Karpas-422 (cell line): ENCODE data around the gene CLK3. TPM values are rescaled to one million over a fixed set of nuclear protein-coding genes. Genes with fewer than 3 reads are reported as not detected.

ENCODE experiments used
- DNase-seq: peaks from one replicate; pipeline ENCODE4 v3.0.0-alpha.2; 2015
- H2AFZ ChIP-seq: fragments of 200-600 bp; sonication (generic); 2 replicates; pipeline ENCODE4 v1.6.1; 2014; ENCODE audit warnings: antibody characterized with exemption, low read length, mixed read lengths
- H3K27ac ChIP-seq: fragments of 200-600 bp; sonication (generic); 2 replicates; pipeline ENCODE4 v1.5.1; 2014; ENCODE audit warnings: mild to moderate bottlenecking, low read length, moderate library complexity
- H3K27me3 ChIP-seq: fragments of 200-600 bp; sonication (generic); 2 replicates; pipeline ENCODE4 v1.6.1; 2014; ENCODE audit warnings: low read length, mixed read lengths
- H3K36me3 ChIP-seq: fragments of 200-600 bp; sonication (generic); 2 replicates; pipeline ENCODE4 v1.6.1; 2014; ENCODE audit warnings: low read length, mixed read lengths; ENCODE audit not compliant: insufficient read depth
- H3K4me1 ChIP-seq: fragments of 200-600 bp; sonication (generic); 2 replicates; pipeline ENCODE4 v1.6.1; 2014; ENCODE audit warnings: mild to moderate bottlenecking, low read length, mixed read lengths
- H3K4me2 ChIP-seq: fragments of 200-600 bp; sonication (generic); 2 replicates; pipeline ENCODE4 v1.6.1; 2014; ENCODE audit warnings: low read length, low read depth, mild to moderate bottlenecking; ENCODE audit not compliant: poor library complexity, severe bottlenecking
- H3K4me3 ChIP-seq: fragments of 200-600 bp; sonication (generic); 2 replicates; pipeline ENCODE4 v1.5.1; 2014; ENCODE audit warnings: mild to moderate bottlenecking, antibody characterized with exemption, low read length, mixed read lengths
- H3K79me2 ChIP-seq: fragments of 200-600 bp; sonication (generic); 2 replicates; pipeline ENCODE4 v1.6.1; 2014; ENCODE audit warnings: mild to moderate bottlenecking, low read length, mixed read lengths
- H3K9ac ChIP-seq: fragments of 200-600 bp; sonication (generic); 2 replicates; pipeline ENCODE4 v1.6.0; 2014; ENCODE audit warnings: low read length
- H3K9me2 ChIP-seq: fragments of 200-600 bp; sonication (generic), shearing (Covaris generic); replicated peaks from 2 replicates; pipeline ENCODE4 v1.6.0; 2014; ENCODE audit warnings: mild to moderate bottlenecking, low read length, moderate library complexity; ENCODE audit not compliant: insufficient read depth
- H3K9me3 ChIP-seq: fragments of 300-700, 200-600 bp; sonication (generic); 2 replicates; pipeline ENCODE4 v1.6.1; 2014; ENCODE audit warnings: low read length, mixed read lengths
- H4K20me1 ChIP-seq: fragments of 200-600 bp; sonication (generic); 2 replicates; pipeline ENCODE4 v1.6.1; 2014; ENCODE audit warnings: mild to moderate bottlenecking, antibody characterized with exemption, low read length, low read depth; ENCODE audit not compliant: insufficient read depth
- total RNA-seq: library from RNA; depleted of rRNA; stranded (reverse); fragments of >200 nt; shearing (Covaris generic); gene quantifications from 2 replicates; pipeline ENCODE4 v1.2.3, GENCODE V29; 2014; ENCODE audit warnings: low replicate concordance

CLK3 gene
- total RNA-seq, 1 experiment from 2014 or later = 114 TPM

DNA sequence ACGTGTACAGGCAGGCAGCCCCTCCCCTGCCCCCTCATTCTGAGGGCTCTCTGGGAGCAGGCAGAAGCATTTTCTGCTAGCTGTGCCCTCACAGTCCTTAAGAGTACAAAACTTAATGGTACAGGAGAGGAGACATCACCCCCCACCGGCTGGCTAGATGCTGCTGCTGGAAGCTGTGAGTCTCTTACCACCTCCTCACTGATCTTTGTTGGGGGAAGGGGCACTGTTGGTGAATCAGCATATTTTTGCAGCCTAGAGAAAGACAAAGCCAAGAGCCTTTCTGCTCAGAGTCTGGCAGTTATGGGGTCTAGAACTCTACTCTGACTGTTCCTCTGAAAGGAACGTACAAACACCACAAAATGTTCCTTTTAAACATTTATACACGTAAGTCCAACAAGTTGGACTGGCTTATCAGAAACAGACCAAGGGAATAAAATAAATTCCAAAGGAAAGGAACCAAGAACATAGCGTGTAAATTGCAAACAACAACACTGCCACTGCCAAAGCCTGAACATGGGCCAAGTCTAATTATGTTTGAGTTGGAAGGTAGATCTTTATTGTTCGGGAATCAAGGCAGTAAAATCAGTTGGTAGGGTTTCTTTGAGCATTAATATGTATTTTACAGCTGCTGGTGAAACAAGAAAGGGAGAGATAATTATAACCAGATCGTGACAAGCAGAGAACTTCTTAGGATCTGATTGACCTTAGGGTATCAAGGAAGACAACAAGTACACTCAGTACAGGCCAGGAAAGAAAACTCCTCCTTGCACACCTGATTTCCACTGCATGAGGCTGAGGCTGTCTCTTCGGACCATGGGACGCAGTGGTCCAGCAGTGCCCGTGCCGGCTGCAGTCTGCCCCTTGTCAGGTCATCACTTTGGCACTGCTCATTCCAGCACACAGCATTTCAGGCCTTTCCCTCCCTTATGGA, 27.4 kb downstream of the CLK3 start:
- no peak overlapping the region for H3K4me3 ChIP-seq
- peaks cover 3% of the 10 kb centered on the region; the same call in 1 of the 2 replicates for H4K20me1 ChIP-seq
- no peaks in the 10 kb centered on the region for H3K27me3 ChIP-seq
- H3K9me2 ChIP-seq = no peaks in the 10 kb centered on the region
- no peak for DNase-seq
- H3K79me2 ChIP-seq = peaks cover 67% of the 10 kb centered on the region
- no peaks in the 10 kb centered on the region for H3K9me3 ChIP-seq
- H3K4me2 ChIP-seq = no peak overlapping the region
- no peak overlapping the region for H3K9ac ChIP-seq
- H3K36me3 ChIP-seq = no peaks in the 10 kb centered on the region; the same call in 1 of the 2 replicates
- no peaks in the 10 kb centered on the region for H3K4me1 ChIP-seq
- no peak overlapping the region for H2AFZ ChIP-seq
- no peak overlapping the region for H3K27ac ChIP-seq

DNA sequence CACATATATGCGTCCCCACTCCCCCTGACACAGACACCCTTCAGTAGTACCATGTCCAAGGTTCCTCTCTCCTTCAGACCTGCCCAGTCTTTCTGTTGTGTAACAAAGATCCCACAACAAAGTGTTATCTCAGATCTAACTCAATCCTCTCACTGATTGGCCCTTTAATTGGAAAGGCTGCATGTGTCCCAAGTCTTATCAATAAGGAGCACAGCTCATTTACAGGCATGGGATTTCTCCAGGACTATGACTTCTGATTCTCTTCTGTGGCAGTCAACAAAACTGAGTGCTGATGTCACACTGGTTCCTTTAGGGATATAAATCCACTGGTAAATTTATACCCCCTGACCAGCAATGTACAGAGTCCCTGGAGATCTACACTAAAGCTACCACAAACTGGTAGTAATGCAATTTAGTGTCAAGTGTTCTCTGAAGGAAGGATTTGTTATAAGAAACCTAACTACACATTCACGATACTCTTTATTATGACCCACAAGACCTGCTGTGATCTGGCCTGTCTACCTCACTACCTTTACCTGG, 28.1 kb downstream of the CLK3 start:
- Histone ChIP-seq H3K36me3 (no peaks in the 10 kb centered on the region; the same call in 1 of the 2 replicates), H3K4me1 (no peaks in the 10 kb centered on the region), H3K9ac (no peak overlapping the region), H3K9me2 (no peaks in the 10 kb centered on the region), H3K4me3 (no peak overlapping the region), H4K20me1 (peaks cover 3% of the 10 kb centered on the region; the same call in 1 of the 2 replicates), H3K9me3 (no peaks in the 10 kb centered on the region), H3K4me2 (no peak overlapping the region), H3K27ac (no peak overlapping the region), H3K27me3 (no peaks in the 10 kb centered on the region), H2AFZ (no peak overlapping the region), H3K79me2 (peaks cover 74% of the 10 kb centered on the region)
- no peak for DNase-seq

DNA sequence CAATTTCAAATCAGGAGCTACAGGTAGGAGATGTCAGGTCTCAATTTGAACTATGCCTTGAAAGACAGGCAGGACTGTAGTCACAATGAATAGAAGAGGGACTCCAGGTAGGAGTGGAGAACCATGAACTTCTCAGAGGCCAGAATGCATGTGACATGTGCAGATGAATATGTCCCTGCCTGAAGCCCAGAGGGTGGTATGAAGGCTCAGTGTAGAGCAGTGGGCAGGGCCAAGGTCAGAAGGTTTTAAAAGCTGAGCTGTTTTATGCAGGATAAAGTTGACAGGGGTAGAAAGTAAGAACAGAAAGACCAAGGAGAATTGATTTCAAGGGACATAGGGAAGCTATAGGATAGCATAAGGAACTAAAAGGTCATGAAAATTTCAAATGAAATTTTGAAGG, 30.8 kb downstream of the CLK3 start:
- H3K4me3 ChIP-seq = no peak overlapping the region
- peaks cover 3% of the 10 kb centered on the region; the same call in 1 of the 2 replicates for H4K20me1 ChIP-seq
- H3K4me2 ChIP-seq = no peak overlapping the region
- no peaks in the 10 kb centered on the region for H3K36me3 ChIP-seq
- peaks cover 6% of the 10 kb centered on the region for H3K4me1 ChIP-seq
- H3K27me3 ChIP-seq = no peaks in the 10 kb centered on the region
- no peak overlapping the region for H3K9ac ChIP-seq
- no peak overlapping the region for H2AFZ ChIP-seq
- H3K9me2 ChIP-seq = no peaks in the 10 kb centered on the region
- no peaks in the 10 kb centered on the region for H3K9me3 ChIP-seq
- no peak overlapping the region for H3K27ac ChIP-seq
- peaks cover 73% of the 10 kb centered on the region for H3K79me2 ChIP-seq
- no peak for DNase-seq

DNA sequence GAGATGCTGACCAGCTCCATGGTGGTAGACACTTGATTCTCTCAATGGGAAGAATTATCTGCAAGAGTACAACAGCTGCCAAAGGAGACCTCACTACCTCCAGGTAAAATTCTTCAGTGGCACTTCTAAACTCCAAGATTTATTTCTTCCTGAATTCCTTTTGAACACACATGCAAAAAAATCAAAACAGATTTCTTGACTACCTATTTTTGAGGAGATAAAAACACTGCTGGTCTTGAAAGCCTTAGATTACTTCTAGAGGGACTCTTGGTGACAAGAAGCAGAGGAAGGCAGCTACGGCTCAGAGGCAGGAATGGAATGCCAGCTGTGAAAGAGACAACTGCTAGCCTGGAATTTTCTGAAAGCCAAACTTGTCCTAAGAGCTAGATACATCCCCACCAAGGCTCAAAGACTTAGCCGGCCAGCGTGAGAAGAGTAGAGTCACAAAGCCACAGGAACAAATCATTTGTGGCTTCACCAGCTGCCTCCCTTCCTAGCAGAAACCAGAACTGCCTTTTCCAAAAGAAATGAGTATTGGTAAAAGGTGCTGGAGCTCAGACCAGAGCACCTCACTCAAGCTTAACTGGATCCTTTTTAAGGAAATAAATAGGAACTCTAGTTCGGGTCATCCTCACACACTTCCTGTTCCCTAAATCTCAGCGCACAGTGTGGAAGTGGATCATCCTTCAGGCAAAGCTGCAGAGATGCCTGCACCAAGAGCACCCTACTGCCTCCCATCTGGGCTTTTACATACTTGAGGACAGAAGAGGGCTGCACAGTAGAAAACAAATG, 32.6 kb downstream of the CLK3 start:
- Histone ChIP-seq H3K9me2 (no peaks in the 10 kb centered on the region), H3K36me3 (no peaks in the 10 kb centered on the region), H3K27me3 (no peaks in the 10 kb centered on the region), H3K27ac (no peak overlapping the region), H3K4me3 (no peak overlapping the region), H3K9me3 (no peaks in the 10 kb centered on the region), H4K20me1 (0 out of 2 replicates have a peak, but pooled peaks cover 3% of the 10 kb centered on the region), H2AFZ (no peak overlapping the region), H3K4me2 (no peak overlapping the region), H3K79me2 (peaks cover 60% of the 10 kb centered on the region), H3K4me1 (peaks cover 6% of the 10 kb centered on the region), H3K9ac (no peak overlapping the region)
- no peak for DNase-seq

DNA sequence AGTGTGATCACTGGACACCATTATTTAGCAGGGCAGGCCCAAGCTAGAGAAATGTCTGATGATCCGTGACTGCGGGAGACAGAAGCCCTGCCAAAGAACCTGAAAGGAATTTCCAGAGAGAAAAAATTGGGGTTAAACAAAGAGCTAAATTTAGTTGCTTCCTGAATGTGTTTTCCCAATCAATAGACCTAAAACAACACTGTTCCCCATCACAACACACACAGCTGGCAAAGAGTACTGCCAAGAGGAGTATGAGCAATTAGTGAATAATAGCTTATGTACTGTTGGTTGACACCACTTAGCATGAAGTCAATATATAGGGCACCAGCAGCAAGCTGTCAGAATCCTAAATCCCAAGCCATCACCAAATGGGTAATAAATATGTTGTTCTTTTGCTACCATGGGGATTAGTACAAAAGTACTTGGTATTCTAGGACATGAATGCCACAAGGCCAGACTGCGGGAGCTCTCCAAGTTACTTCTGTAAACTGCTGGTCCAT, 35.7 kb downstream of the CLK3 start:
- peaks cover 63% of the 10 kb centered on the region for H3K79me2 ChIP-seq
- H3K4me3 ChIP-seq = no peak overlapping the region
- peaks cover 8% of the 10 kb centered on the region; the same call in 1 of the 2 replicates for H3K36me3 ChIP-seq
- H3K9ac ChIP-seq = no peak overlapping the region
- no peaks in the 10 kb centered on the region for H3K9me3 ChIP-seq
- no peaks in the 10 kb centered on the region for H4K20me1 ChIP-seq
- H3K27me3 ChIP-seq = no peaks in the 10 kb centered on the region
- H3K9me2 ChIP-seq = no peaks in the 10 kb centered on the region
- H3K4me2 ChIP-seq = no peak overlapping the region
- no peak for DNase-seq
- no peak overlapping the region for H2AFZ ChIP-seq
- H3K4me1 ChIP-seq = peaks cover 6% of the 10 kb centered on the region
- H3K27ac ChIP-seq = no peak overlapping the region

DNA sequence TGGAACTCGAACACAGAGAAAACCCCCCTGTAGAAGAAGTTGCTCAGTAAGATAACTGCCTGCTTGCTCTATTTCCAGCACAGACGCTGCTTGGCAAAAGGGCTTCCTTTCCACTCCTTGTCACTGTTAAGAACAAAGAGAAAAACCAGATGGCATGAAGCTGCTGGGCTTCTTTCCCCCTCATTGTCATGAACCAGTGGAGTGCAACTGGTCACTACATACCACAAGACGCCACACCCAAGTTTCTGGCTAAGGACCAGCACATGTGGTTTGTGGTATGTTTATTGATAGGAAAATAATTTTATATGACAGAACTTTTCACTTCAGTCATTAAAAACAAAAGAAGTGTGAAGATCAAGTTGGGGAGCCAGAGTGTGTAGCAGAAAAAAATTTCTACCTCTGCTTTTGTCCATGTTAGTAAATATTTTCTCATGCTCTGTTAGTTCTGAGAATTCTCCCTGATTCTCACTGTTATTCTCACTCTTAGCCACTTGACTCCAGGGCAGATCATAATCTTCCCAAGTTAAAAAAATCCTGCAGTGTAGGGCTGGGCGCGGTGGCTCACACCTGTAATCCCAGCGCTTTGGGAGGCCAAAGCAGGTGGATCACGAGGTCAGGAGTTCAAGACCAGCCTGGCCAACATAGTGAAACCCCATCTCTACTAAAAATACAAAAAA, 37.9 kb downstream of the CLK3 start:
- H3K27ac ChIP-seq = no peak overlapping the region
- H3K4me3 ChIP-seq = no peak overlapping the region
- no peaks in the 10 kb centered on the region for H3K9me3 ChIP-seq
- H3K27me3 ChIP-seq = no peaks in the 10 kb centered on the region
- H3K9me2 ChIP-seq = no peaks in the 10 kb centered on the region
- H4K20me1 ChIP-seq = no peaks in the 10 kb centered on the region
- peaks cover 61% of the 10 kb centered on the region for H3K79me2 ChIP-seq
- no peak overlapping the region for H3K4me2 ChIP-seq
- no peak for DNase-seq
- no peak overlapping the region for H2AFZ ChIP-seq
- peaks cover 6% of the 10 kb centered on the region for H3K4me1 ChIP-seq
- no peak overlapping the region for H3K9ac ChIP-seq
- H3K36me3 ChIP-seq = peaks cover 8% of the 10 kb centered on the region; the same call in 1 of the 2 replicates

DNA sequence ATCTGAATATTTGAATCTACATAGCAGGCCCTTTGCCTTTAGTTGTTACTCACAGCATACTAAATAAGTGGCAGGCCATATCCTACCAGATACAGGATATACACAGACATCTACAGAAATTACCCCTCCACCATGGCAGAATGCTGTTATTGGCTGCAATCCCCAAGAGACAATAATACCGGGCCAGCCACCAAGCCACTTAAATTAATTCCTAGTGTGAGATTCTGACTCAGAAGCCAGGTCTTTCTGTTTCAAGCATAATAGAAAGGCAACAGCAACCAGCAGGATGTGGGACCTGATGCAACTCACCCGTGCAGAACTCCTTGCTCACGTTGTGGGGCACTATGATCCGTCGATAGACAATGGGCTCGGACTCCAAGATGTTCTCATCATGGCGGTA, 39.8 kb downstream of the CLK3 start:
- no peak for DNase-seq
- no peaks in the 10 kb centered on the region for H3K27me3 ChIP-seq

More for the DNA sequence above, 39.8 kb downstream of the CLK3 start:
- H3K9me2 ChIP-seq = no peaks in the 10 kb centered on the region
- peaks cover 8% of the 10 kb centered on the region; the same call in 1 of the 2 replicates for H3K36me3 ChIP-seq
- no peak overlapping the region for H3K4me2 ChIP-seq
- H3K27ac ChIP-seq = no peak overlapping the region
- H2AFZ ChIP-seq = no peak overlapping the region
- H3K4me1 ChIP-seq = no peaks in the 10 kb centered on the region
- H3K79me2 ChIP-seq = peaks cover 55% of the 10 kb centered on the region
- no peak overlapping the region for H3K4me3 ChIP-seq
- H3K9me3 ChIP-seq = no peaks in the 10 kb centered on the region
- no peaks in the 10 kb centered on the region for H4K20me1 ChIP-seq
- no peak overlapping the region for H3K9ac ChIP-seq
